ENCODE data around the gene GPR137B. TPM values are rescaled to one million over a fixed set of nuclear protein-coding genes. Genes with fewer than 3 reads are reported as not detected.
A peak's percentile ranks its signal among the peaks of the same experiment; 100 is the strongest.

GPR137B gene
- total RNA-seq, 1 donor from 2014 or later = 6.3 TPM

DNA sequence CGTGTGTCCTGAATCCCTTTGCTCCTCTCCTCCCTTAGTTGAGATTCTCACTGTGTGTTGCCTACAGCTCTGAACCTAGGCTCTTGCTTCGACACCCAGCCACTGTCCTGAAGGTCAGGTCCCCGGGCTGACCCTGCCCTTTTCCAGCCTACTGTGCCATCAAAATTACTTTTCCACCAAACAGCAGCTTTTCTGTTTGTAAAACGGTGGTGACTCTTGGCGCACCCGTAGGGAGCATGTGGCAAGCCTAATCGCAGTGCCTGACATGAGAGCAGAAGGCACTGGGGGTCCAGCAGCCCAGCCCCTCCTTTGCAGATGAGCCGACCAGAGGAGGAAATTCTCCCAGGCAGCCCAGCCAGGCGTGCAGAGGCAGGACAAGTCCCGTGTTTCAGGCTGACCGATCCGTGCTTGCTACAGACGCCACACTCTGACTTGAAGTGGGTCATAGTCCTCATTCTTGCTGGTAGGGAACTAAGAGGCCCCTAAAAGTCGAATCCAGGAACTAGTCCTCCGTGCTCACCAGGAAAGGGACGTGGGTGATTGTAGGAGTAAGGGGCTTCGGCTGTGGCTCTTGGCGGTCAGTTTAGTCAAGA lies 6.8 kb downstream of the GPR137B start:
- no peaks in the 10 kb centered on the region for H3K27me3 ChIP-seq (ENCODE audit: control insufficient read depth, insufficient read depth, low read length)
- H3K4me3 ChIP-seq (ENCODE audit: low read depth, low read length) = no peak overlapping the region
- TF ChIP-seq, protein P1, sequence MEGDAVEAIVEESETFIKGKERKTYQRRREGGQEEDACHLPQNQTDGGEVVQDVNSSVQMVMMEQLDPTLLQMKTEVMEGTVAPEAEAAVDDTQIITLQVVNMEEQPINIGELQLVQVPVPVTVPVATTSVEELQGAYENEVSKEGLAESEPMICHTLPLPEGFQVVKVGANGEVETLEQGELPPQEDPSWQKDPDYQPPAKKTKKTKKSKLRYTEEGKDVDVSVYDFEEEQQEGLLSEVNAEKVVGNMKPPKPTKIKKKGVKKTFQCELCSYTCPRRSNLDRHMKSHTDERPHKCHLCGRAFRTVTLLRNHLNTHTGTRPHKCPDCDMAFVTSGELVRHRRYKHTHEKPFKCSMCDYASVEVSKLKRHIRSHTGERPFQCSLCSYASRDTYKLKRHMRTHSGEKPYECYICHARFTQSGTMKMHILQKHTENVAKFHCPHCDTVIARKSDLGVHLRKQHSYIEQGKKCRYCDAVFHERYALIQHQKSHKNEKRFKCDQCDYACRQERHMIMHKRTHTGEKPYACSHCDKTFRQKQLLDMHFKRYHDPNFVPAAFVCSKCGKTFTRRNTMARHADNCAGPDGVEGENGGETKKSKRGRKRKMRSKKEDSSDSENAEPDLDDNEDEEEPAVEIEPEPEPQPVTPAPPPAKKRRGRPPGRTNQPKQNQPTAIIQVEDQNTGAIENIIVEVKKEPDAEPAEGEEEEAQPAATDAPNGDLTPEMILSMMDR (IDR thresholded peaks at IDR 0.05; ENCODE audit: insufficient read depth, low read length, severe bottlenecking) = no peak
- FAIRE-seq (no peak), DNase-seq (ENCODE audit: low read depth) (no peak)
- no peaks in the 10 kb centered on the region for H3K36me3 ChIP-seq (ENCODE audit: control insufficient read depth, insufficient read depth, low read length)

DNA sequence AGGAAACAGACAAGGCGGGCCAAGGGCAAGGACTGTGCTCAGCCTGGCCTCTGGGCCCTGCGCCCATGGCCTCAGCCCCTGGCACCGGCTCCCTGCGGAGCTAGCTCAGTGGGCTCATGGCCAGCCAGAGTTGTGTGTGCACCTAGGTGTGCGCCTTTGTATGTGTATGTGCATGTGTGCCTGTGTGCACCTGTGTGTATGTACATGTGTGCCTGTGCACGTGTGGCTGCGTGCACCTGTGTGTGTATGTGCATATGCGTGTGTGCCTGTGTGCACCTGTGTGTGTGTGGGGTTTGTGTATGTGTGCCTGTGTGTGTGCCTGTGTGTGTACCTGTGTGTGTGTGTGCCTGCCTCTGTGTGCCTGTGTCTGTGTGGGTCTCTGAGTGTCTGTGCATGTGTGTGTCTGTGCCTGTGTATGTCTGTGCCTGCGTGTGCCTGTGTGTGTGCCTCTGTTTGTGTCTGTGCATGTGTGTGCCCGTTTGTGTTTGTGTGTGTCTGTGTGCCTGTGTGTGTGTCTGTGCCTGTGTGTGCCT lies 7.4 kb downstream of the GPR137B start:
- DNase-seq (ENCODE audit: low read depth) (no peak), FAIRE-seq (peak; percentile 95)
- TF ChIP-seq, protein P1 (IDR thresholded peaks at IDR 0.05; ENCODE audit: insufficient read depth, low read length, severe bottlenecking) = no peak
- H3K27me3 ChIP-seq (ENCODE audit: control insufficient read depth, insufficient read depth, low read length) = no peaks in the 10 kb centered on the region
- H3K4me3 ChIP-seq (ENCODE audit: low read depth, low read length) = no peak overlapping the region
- no peaks in the 10 kb centered on the region for H3K36me3 ChIP-seq (ENCODE audit: control insufficient read depth, insufficient read depth, low read length)

- no peak overlapping the region for H3K4me3 ChIP-seq (ENCODE audit: low read depth, low read length)
- no peak for FAIRE-seq
- H3K36me3 ChIP-seq (ENCODE audit: control insufficient read depth, insufficient read depth, low read length) = no peaks in the 10 kb centered on the region
- DNase-seq (ENCODE audit: low read depth) = no peak
- TF ChIP-seq, protein P1 (IDR thresholded peaks at IDR 0.05; ENCODE audit: insufficient read depth, low read length, severe bottlenecking) = no peak
- H3K27me3 ChIP-seq (ENCODE audit: control insufficient read depth, insufficient read depth, low read length) = no peaks in the 10 kb centered on the region
Measured at GRCh38 chr1:236150311-236150955, 8.1 kb downstream of the GPR137B start.

DNA sequence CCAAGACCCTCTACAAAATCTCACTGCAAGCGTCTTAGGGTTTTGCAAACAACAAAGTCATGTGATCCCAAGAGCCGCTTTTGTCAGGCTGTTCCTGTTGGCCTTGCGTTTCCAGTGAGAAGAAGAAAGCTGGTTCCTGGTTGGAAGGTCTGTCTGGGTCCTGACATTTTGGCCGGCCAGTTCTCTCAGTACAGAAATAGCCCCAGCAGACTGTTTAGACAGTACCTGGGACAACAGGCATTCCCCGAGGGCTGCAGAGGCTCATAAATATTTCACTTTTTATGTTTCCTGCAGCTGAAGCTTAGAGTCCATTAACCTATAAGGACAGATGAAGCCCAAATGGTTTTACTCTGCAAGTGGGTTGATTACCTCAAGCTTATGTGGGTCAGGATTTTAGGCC lies 8.6 kb downstream of the GPR137B start:
- DNase-seq (ENCODE audit: low read depth) = no peak
- TF ChIP-seq, protein P1 (IDR thresholded peaks at IDR 0.05; ENCODE audit: insufficient read depth, low read length, severe bottlenecking) = no peak
- no peak overlapping the region for H3K4me3 ChIP-seq (ENCODE audit: low read depth, low read length)
- no peaks in the 10 kb centered on the region for H3K36me3 ChIP-seq (ENCODE audit: control insufficient read depth, insufficient read depth, low read length)
- H3K27me3 ChIP-seq (ENCODE audit: control insufficient read depth, insufficient read depth, low read length) = no peaks in the 10 kb centered on the region
- FAIRE-seq = no peak

GRCh38 chr1:236151739-236152424 lies 9.5 kb downstream of the GPR137B start:
- no peaks in the 10 kb centered on the region for H3K27me3 ChIP-seq (ENCODE audit: control insufficient read depth, insufficient read depth, low read length)
- H3K4me3 ChIP-seq (ENCODE audit: low read depth, low read length) = no peak overlapping the region
- TF ChIP-seq, protein P1 (IDR thresholded peaks at IDR 0.05; ENCODE audit: insufficient read depth, low read length, severe bottlenecking) = no peak
- no peaks in the 10 kb centered on the region for H3K36me3 ChIP-seq (ENCODE audit: control insufficient read depth, insufficient read depth, low read length)
- FAIRE-seq (no peak), DNase-seq (ENCODE audit: low read depth) (no peak)
